ENCODE measurements around the gene ZNF407. TPM values are rescaled to one million over a fixed set of nuclear protein-coding genes. Genes with fewer than 3 reads are reported as not detected.

ZNF407 gene
- total and polyA plus RNA-seq, 2 experiments from 2014 or later, result 2.1 to 10.4 TPM

DNA sequence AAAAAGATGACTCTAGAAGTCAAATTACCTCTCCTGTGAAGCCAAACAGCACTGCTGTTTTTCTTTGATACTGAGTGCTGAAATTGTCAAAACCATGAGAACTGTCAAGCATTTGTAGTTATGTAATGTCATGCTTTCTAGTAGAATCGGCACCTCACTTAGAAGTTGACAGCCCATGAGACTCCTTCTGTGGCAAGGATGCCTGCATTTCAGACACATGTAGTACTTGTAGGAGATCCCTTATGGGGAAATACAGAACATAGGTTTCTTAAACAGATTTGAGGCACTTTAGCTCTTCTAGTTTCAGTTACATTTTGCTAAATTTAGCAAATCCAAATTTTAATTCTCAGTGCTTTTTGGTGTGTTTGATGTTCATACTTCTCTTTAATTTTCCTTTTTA is 15.7 kb downstream of the ZNF407 start:
- no peak for TF ChIP-seq ZNF114 (CRISPR knock-in tag; IDR thresholded peaks at IDR 0.05)
- TF ChIP-seq POLR2AphosphoS5 (IDR thresholded peaks at IDR 0.05; ENCODE audit: low read depth), result no peak
- TF ChIP-seq, protein P1, sequence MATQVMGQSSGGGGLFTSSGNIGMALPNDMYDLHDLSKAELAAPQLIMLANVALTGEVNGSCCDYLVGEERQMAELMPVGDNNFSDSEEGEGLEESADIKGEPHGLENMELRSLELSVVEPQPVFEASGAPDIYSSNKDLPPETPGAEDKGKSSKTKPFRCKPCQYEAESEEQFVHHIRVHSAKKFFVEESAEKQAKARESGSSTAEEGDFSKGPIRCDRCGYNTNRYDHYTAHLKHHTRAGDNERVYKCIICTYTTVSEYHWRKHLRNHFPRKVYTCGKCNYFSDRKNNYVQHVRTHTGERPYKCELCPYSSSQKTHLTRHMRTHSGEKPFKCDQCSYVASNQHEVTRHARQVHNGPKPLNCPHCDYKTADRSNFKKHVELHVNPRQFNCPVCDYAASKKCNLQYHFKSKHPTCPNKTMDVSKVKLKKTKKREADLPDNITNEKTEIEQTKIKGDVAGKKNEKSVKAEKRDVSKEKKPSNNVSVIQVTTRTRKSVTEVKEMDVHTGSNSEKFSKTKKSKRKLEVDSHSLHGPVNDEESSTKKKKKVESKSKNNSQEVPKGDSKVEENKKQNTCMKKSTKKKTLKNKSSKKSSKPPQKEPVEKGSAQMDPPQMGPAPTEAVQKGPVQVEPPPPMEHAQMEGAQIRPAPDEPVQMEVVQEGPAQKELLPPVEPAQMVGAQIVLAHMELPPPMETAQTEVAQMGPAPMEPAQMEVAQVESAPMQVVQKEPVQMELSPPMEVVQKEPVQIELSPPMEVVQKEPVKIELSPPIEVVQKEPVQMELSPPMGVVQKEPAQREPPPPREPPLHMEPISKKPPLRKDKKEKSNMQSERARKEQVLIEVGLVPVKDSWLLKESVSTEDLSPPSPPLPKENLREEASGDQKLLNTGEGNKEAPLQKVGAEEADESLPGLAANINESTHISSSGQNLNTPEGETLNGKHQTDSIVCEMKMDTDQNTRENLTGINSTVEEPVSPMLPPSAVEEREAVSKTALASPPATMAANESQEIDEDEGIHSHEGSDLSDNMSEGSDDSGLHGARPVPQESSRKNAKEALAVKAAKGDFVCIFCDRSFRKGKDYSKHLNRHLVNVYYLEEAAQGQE (IDR thresholded peaks at IDR 0.05; ENCODE audit: unreplicated experiment), result no peak
- no peak for TF ChIP-seq JUNB (IDR thresholded peaks at IDR 0.05; ENCODE audit: unreplicated experiment)
- TF ChIP-seq, protein P2, sequence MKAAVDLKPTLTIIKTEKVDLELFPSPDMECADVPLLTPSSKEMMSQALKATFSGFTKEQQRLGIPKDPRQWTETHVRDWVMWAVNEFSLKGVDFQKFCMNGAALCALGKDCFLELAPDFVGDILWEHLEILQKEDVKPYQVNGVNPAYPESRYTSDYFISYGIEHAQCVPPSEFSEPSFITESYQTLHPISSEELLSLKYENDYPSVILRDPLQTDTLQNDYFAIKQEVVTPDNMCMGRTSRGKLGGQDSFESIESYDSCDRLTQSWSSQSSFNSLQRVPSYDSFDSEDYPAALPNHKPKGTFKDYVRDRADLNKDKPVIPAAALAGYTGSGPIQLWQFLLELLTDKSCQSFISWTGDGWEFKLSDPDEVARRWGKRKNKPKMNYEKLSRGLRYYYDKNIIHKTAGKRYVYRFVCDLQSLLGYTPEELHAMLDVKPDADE (IDR thresholded peaks at IDR 0.05), result no peak
- TF ChIP-seq STAT1 (IDR thresholded peaks at IDR 0.05; ENCODE audit: unreplicated experiment), result no peak
- no peak for TF ChIP-seq ZNF331 (CRISPR knock-in tag; IDR thresholded peaks at IDR 0.05; ENCODE audit: low read depth)
- TF ChIP-seq CREB1 (CRISPR knock-in tag; IDR thresholded peaks at IDR 0.05; ENCODE audit: low read depth), result no peak
- TF ChIP-seq, protein P3, sequence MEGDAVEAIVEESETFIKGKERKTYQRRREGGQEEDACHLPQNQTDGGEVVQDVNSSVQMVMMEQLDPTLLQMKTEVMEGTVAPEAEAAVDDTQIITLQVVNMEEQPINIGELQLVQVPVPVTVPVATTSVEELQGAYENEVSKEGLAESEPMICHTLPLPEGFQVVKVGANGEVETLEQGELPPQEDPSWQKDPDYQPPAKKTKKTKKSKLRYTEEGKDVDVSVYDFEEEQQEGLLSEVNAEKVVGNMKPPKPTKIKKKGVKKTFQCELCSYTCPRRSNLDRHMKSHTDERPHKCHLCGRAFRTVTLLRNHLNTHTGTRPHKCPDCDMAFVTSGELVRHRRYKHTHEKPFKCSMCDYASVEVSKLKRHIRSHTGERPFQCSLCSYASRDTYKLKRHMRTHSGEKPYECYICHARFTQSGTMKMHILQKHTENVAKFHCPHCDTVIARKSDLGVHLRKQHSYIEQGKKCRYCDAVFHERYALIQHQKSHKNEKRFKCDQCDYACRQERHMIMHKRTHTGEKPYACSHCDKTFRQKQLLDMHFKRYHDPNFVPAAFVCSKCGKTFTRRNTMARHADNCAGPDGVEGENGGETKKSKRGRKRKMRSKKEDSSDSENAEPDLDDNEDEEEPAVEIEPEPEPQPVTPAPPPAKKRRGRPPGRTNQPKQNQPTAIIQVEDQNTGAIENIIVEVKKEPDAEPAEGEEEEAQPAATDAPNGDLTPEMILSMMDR (conservative IDR thresholded peaks at IDR 0.05; ENCODE audit: low read depth in 2 of 2), result no peak
- no peak for TF ChIP-seq EZH2 (IDR thresholded peaks at IDR 0.05; ENCODE audit: low read depth, unreplicated experiment)
- TF ChIP-seq NANOG (IDR thresholded peaks at IDR 0.05; ENCODE audit: borderline replicate concordance), result no peak
- no peak for TF ChIP-seq EZH2phosphoT487 (IDR thresholded peaks at IDR 0.05; ENCODE audit: unreplicated experiment)
- TF ChIP-seq, protein P4, sequence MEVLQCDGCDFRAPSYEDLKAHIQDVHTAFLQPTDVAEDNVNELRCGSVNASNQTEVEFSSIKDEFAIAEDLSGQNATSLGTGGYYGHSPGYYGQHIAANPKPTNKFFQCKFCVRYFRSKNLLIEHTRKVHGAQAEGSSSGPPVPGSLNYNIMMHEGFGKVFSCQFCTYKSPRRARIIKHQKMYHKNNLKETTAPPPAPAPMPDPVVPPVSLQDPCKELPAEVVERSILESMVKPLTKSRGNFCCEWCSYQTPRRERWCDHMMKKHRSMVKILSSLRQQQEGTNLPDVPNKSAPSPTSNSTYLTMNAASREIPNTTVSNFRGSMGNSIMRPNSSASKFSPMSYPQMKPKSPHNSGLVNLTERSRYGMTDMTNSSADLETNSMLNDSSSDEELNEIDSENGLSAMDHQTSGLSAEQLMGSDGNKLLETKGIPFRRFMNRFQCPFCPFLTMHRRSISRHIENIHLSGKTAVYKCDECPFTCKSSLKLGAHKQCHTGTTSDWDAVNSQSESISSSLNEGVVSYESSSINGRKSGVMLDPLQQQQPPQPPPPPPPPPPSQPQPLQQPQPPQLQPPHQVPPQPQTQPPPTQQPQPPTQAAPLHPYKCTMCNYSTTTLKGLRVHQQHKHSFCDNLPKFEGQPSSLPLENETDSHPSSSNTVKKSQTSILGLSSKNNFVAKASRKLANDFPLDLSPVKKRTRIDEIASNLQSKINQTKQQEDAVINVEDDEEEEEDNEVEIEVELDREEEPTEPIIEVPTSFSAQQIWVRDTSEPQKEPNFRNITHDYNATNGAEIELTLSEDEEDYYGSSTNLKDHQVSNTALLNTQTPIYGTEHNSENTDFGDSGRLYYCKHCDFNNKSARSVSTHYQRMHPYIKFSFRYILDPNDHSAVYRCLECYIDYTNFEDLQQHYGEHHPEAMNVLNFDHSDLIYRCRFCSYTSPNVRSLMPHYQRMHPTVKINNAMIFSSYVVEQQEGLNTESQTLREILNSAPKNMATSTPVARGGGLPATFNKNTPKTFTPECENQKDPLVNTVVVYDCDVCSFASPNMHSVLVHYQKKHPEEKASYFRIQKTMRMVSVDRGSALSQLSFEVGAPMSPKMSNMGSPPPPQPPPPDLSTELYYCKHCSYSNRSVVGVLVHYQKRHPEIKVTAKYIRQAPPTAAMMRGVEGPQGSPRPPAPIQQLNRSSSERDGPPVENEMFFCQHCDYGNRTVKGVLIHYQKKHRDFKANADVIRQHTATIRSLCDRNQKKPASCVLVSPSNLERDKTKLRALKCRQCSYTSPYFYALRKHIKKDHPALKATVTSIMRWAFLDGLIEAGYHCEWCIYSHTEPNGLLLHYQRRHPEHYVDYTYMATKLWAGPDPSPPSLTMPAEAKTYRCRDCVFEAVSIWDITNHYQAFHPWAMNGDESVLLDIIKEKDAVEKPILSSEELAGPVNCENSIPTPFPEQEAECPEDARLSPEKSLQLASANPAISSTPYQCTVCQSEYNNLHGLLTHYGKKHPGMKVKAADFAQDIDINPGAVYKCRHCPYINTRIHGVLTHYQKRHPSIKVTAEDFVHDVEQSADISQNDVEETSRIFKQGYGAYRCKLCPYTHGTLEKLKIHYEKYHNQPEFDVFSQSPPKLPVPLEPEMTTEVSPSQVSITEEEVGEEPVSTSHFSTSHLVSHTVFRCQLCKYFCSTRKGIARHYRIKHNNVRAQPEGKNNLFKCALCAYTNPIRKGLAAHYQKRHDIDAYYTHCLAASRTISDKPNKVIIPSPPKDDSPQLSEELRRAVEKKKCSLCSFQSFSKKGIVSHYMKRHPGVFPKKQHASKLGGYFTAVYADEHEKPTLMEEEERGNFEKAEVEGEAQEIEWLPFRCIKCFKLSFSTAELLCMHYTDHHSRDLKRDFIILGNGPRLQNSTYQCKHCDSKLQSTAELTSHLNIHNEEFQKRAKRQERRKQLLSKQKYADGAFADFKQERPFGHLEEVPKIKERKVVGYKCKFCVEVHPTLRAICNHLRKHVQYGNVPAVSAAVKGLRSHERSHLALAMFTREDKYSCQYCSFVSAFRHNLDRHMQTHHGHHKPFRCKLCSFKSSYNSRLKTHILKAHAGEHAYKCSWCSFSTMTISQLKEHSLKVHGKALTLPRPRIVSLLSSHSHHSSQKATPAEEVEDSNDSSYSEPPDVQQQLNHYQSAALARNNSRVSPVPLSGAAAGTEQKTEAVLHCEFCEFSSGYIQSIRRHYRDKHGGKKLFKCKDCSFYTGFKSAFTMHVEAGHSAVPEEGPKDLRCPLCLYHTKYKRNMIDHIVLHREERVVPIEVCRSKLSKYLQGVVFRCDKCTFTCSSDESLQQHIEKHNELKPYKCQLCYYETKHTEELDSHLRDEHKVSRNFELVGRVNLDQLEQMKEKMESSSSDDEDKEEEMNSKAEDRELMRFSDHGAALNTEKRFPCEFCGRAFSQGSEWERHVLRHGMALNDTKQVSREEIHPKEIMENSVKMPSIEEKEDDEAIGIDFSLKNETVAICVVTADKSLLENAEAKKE (CRISPR knock-in tag; IDR thresholded peaks at IDR 0.05), result no peak
- H3K36me3 ChIP-seq (ENCODE audit: insufficient read depth), result no peaks in the 10 kb centered on the region
- H3K4me3 ChIP-seq, result no peak overlapping the region
- H3K4me2 ChIP-seq, result no peak overlapping the region
- no peak overlapping the region for H3K27ac Mint-ChIP-seq
- no peaks in the 10 kb centered on the region; the same call in 2 of the 3 replicates for H3K4me1 Mint-ChIP-seq
- H4K20me1 ChIP-seq (replicated peaks; ENCODE audit: insufficient read depth), result 0 out of 2 replicates have a peak, but pooled peaks cover 8% of the 10 kb centered on the region
- H3K36me3 Mint-ChIP-seq (ENCODE audit: low read depth), result no peaks in the 10 kb centered on the region
- H3K79me2 ChIP-seq (replicated peaks; ENCODE audit: insufficient read depth), result peaks cover 15% of the 10 kb centered on the region; the same call in 1 of the 2 replicates
- no peaks in the 10 kb centered on the region for H3K9me3 Mint-ChIP-seq
- peaks cover 6% of the 10 kb centered on the region for H3K27me3 Mint-ChIP-seq (ENCODE audit: insufficient read depth, low read depth, poor library complexity)
- DNase-seq (ENCODE audit: low spot score) (no peak), ATAC-seq (no peak)
- no peak overlapping the region for H2AFZ ChIP-seq
- no peaks in the 10 kb centered on the region for H3K9me2 ChIP-seq (ENCODE audit: insufficient read depth)
- H3K4me3 Mint-ChIP-seq, result no peak overlapping the region
- H3K27ac ChIP-seq (ENCODE audit: low read depth), result no peak overlapping the region
- no peaks in the 10 kb centered on the region for H3K27me3 ChIP-seq (ENCODE audit: insufficient read depth)
- H3F3A ChIP-seq (replicated peaks; ENCODE audit: low read depth), result no peaks in the 10 kb centered on the region
- H3K4me1 ChIP-seq (ENCODE audit: insufficient read depth), result no peaks in the 10 kb centered on the region
